Progenitor cell of endocrine pancreas (in vitro differentiated cells): ENCODE data around the gene ANKS1B. TPM values are rescaled to one million over a fixed set of nuclear protein-coding genes. Genes with fewer than 3 reads are reported as not detected.

Experiments used
- DNase-seq: peaks from one replicate; pipeline ENCODE4 v3.0.0; 2021; ENCODE audit warnings: low spot score; ENCODE audit not compliant: unreplicated experiment
- H3K27ac Mint-ChIP-seq: 2 replicates; pipeline ENCODE4 v1.8.0; 2021; ENCODE audit warnings: mild to moderate bottlenecking, moderate library complexity, mixed read lengths
- H3K27me3 Mint-ChIP-seq: 2 replicates; pipeline ENCODE4 v1.8.0; 2021; ENCODE audit warnings: mixed read lengths
- H3K36me3 Mint-ChIP-seq: 2 replicates; pipeline ENCODE4 v1.8.0; 2022; ENCODE audit warnings: mixed read lengths; ENCODE audit not compliant: insufficient read depth
- H3K4me1 Mint-ChIP-seq: 2 replicates; pipeline ENCODE4 v1.8.0; 2021; ENCODE audit warnings: low read depth, mixed read lengths
- H3K4me3 Mint-ChIP-seq: 2 replicates; pipeline ENCODE4 v1.8.0; 2021; ENCODE audit warnings: low read depth, mild to moderate bottlenecking, moderate library complexity, mixed read lengths
- H3K9me3 Mint-ChIP-seq: 2 replicates; pipeline ENCODE4 v1.8.0; 2021; ENCODE audit warnings: low read depth, mixed read lengths
- total RNA-seq: library from RNA; stranded (reverse); gene quantifications from 2 replicates; pipeline ENCODE4 v1.2.1, GENCODE V29; 2021
- TF ChIP-seq, protein P1 (sequence below): fragments of 200-600 bp; sonication (generic); IDR thresholded peaks from one replicate; pipeline ENCODE4 v1.5.0; 2021; ENCODE audit warnings: antibody characterized with exemption, mild to moderate bottlenecking; ENCODE audit not compliant: unreplicated experiment

The ANKS1B gene
- total RNA-seq, 1 donor from 2014 or later = 10.1 TPM

DNA sequence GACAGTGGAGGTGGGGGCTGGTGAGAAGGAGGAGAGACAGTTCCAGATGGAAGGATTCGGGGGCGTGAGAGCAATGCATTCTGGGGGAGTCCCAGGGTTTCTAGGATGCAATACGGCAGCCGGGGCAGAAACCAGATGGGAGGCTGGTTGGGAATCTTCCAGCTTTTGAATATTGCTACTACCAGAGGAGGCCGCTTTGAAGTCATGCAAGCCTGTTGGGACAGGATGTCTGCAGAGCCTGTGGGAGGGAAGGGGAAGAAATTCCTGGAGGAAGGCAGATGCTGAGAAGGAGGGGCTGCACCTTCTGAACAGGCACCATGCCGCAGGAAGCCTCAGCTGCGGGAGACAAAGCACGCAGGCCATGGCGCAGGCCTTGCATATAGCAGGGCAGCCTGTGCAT is 1234.2 kb downstream of the ANKS1B start:
- no peak for DNase-seq
- Mint-ChIP-seq H3K9me3 (no peaks in the 10 kb centered on the region), H3K27ac (no peak overlapping the region), H3K4me1 (peaks cover 1% of the 10 kb centered on the region), H3K4me3 (no peak overlapping the region), H3K36me3 (no peaks in the 10 kb centered on the region), H3K27me3 (peaks cover 18% of the 10 kb centered on the region)
- TF ChIP-seq, protein P1, sequence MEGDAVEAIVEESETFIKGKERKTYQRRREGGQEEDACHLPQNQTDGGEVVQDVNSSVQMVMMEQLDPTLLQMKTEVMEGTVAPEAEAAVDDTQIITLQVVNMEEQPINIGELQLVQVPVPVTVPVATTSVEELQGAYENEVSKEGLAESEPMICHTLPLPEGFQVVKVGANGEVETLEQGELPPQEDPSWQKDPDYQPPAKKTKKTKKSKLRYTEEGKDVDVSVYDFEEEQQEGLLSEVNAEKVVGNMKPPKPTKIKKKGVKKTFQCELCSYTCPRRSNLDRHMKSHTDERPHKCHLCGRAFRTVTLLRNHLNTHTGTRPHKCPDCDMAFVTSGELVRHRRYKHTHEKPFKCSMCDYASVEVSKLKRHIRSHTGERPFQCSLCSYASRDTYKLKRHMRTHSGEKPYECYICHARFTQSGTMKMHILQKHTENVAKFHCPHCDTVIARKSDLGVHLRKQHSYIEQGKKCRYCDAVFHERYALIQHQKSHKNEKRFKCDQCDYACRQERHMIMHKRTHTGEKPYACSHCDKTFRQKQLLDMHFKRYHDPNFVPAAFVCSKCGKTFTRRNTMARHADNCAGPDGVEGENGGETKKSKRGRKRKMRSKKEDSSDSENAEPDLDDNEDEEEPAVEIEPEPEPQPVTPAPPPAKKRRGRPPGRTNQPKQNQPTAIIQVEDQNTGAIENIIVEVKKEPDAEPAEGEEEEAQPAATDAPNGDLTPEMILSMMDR = no peak

DNA sequence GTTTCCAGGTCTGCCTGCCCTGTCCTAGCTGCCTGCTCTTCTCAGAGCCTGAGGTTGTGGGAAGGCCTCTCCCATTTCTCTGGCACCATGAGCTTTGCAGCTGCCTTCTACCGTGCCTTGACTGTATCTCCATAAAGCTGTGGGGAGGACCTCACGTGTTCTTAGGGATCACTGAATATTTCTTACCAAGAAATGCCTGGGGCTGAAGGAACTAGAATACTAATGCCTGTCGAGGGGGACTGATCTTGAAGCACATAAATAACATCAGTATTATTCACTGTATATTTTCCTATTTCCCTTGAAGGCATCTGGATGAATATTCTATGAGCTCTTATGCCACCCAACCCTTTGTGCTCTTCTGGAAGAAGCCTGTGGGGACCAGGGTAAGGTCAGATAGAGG is 1236.3 kb downstream of the ANKS1B start:
- no peak overlapping the region for H3K4me3 Mint-ChIP-seq
- H3K27me3 Mint-ChIP-seq = peaks cover 16% of the 10 kb centered on the region
- H3K4me1 Mint-ChIP-seq = peaks cover 1% of the 10 kb centered on the region
- DNase-seq = no peak
- H3K27ac Mint-ChIP-seq = no peak overlapping the region
- no peaks in the 10 kb centered on the region for H3K36me3 Mint-ChIP-seq
- H3K9me3 Mint-ChIP-seq = no peaks in the 10 kb centered on the region
- TF ChIP-seq, protein P1 = no peak

DNA sequence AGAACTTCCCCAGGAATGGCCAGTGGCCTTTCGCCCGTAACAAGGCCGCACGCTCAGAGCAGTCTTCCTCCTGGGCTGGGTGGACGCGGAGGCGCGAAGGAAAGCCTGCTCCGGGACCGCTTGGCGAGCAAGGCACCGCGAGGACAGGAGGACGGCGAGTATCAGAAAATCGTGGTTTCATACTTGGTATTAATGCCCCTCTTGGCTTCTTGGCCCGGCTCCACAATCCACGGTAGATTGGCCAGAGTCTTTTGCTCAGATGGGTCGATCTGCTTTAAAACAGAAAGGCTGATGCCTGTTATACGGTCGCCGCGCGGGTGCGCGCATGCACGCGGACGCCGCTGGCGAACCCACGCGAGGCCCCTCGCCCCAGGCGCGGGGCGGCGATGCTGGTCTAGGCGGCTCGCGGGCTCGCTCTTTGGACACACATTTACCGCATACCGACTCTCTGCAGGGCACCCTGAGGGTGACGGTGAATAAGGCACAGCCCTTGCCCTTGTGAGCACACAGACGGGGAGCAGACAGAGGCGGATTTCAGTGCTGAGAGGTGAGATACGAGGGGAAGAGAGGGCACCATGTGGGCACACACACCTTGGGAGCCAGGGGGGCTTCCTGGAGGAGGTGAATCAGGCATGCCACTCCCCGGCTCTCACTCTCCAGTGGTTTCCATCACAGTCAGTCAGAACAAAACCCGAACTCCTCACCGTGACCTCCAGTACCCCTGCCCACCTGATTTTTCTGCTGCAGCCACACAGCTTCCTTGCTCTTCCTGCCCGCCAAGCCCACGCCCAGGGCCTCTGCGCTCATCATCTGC is 1239.0 kb downstream of the ANKS1B start:
- H3K36me3 Mint-ChIP-seq = no peaks in the 10 kb centered on the region
- H3K4me3 Mint-ChIP-seq = no peak overlapping the region
- H3K27ac Mint-ChIP-seq = no peak overlapping the region
- TF ChIP-seq, protein P1 = no peak
- H3K27me3 Mint-ChIP-seq = peaks cover 29% of the 10 kb centered on the region
- DNase-seq = no peak
- no peaks in the 10 kb centered on the region for H3K9me3 Mint-ChIP-seq
- H3K4me1 Mint-ChIP-seq = no peaks in the 10 kb centered on the region

DNA sequence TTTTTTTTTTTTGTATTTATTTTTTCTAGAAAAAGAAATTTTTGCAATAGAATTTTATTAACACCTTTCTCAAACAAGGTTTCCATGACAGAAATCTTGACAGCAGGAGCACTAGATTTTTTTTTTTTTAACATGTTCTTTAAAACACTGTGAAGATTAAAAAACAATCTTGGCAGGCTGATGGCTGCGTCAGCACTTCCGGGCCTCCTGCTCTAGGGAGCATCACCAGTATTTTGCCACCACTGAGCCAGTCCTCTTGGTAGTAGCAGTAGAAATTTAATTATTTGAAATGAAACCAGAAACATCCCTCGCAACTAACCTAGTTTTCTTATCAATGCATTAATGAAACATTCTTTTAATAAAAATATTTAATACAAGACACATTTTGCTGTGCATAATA is 1240.1 kb downstream of the ANKS1B start:
- peaks cover 37% of the 10 kb centered on the region for H3K27me3 Mint-ChIP-seq
- H3K36me3 Mint-ChIP-seq = no peaks in the 10 kb centered on the region
- TF ChIP-seq, protein P1 = no peak
- no peaks in the 10 kb centered on the region for H3K9me3 Mint-ChIP-seq
- H3K27ac Mint-ChIP-seq = no peak overlapping the region
- H3K4me3 Mint-ChIP-seq = no peak overlapping the region
- no peaks in the 10 kb centered on the region for H3K4me1 Mint-ChIP-seq
- no peak for DNase-seq

DNA sequence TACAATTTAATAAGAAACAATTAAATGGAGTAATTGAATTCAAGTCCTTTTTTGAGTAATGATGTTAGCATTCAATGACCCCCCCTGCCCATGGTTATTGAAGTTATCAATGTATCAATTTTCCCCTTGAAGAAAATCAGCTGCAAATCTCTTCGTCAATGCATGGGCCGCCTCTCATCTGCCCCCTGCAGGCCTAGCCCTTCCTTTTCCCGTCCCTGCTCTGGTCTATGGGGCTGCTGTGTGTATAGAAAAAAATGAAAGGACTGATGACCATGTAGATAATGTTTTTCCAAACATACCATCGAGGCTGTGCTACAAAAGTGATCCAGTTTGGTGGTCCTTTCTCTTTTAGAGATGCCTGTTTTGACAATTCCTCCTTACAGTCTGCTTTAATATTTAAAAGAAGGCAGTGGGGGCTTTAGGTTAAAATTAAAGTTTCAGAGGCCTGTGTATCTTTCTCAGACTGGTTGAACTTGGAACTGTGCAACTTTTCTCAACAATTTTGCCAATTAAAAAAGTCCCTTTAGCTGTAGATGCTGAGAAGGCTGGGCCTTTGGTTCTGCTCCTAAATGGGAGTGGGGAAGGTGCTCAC is 1241.3 kb downstream of the ANKS1B start:
- H3K27ac Mint-ChIP-seq = no peak overlapping the region
- TF ChIP-seq, protein P1 = peak; percentile 73
- H3K9me3 Mint-ChIP-seq = no peaks in the 10 kb centered on the region
- no peak for DNase-seq
- H3K4me3 Mint-ChIP-seq = no peak overlapping the region
- no peaks in the 10 kb centered on the region for H3K4me1 Mint-ChIP-seq
- H3K36me3 Mint-ChIP-seq = no peaks in the 10 kb centered on the region
- peaks cover 38% of the 10 kb centered on the region for H3K27me3 Mint-ChIP-seq
